HepG2 (cell line): ENCODE data around the gene TBC1D14. TPM values are rescaled to one million over a fixed set of nuclear protein-coding genes. Genes with fewer than 3 reads are reported as not detected.

Experiments used
- MAF1 ChIP-seq: sonication (generic); formaldehyde crosslinking; IDR thresholded peaks from 2 replicates; pipeline ENCODE4 v1.5.0; 2020; ENCODE audit warnings: missing genetic modification reagents, borderline replicate concordance
- MBNL3 ChIP-seq: fragments of 250-450 bp; sonication (Bioruptor Pico); conservative IDR thresholded peaks from 2 replicates; pipeline ENCODE4 v1.8.0; 2022; ENCODE audit warnings: mild to moderate bottlenecking, inconsistent platforms
- NR1H2 ChIP-seq: sonication (generic); formaldehyde crosslinking; IDR thresholded peaks from 2 replicates; pipeline ENCODE4 v1.8.1; 2022; ENCODE audit warnings: low read depth, missing genetic modification reagents, borderline replicate concordance
- SIX1 ChIP-seq: sonication (generic); formaldehyde crosslinking; IDR thresholded peaks from 2 replicates; pipeline ENCODE4 v1.4.0; 2020; ENCODE audit warnings: missing genetic modification reagents, borderline replicate concordance
- SMAD9 ChIP-seq: sonication (generic); formaldehyde crosslinking; IDR thresholded peaks from 2 replicates; pipeline ENCODE4 v1.5.1; 2020; ENCODE audit warnings: mild to moderate bottlenecking, missing genetic modification reagents
- ZNF510 ChIP-seq: sonication (generic); formaldehyde crosslinking; IDR thresholded peaks from 2 replicates; pipeline ENCODE4 v1.4.0; 2020; ENCODE audit warnings: low read depth, mild to moderate bottlenecking, missing genetic modification reagents
- ZNF703 ChIP-seq: sonication (generic); formaldehyde crosslinking; IDR thresholded peaks from 2 replicates; pipeline ENCODE4 v1.5.1; 2020; ENCODE audit warnings: missing genetic modification reagents, mild to moderate bottlenecking, moderate library complexity, borderline replicate concordance
- polyA plus RNA-seq, 8 experiments: library from polyadenylated mRNA; depleted of rRNA in 3 of 8; stranded (reverse) in 7 of 8; unstranded in 1 of 8; fragments of >200 nt; fragmentation: Illumina TruSeq in 4 of 8; extraction: Trizol in 4 of 8; gene quantifications; 2 replicates each; pipeline versions ENCODE4 v1.2.1 to v1.2.3, GENCODE V29; 2011 to 2016; ENCODE audit warnings: low read depth in 4 of 8, missing spikeins in 1 of 8, mixed read lengths in 1 of 8; ENCODE audit not compliant: insufficient read depth in 1 of 8
- total RNA-seq, 5 experiments: library from RNA; depleted of rRNA; stranded (reverse); fragments of >200 nt; fragmentation: Illumina TruSeq; extraction: Trizol; gene quantifications; 2 replicates each; pipeline ENCODE4 v1.2.3, GENCODE V29; 2016; ENCODE audit warnings: low read depth in 1 of 5
- TF ChIP-seq, protein P1 (sequence below): sonication (generic); formaldehyde crosslinking; IDR thresholded peaks from 2 replicates; pipeline ENCODE4 v1.5.1; 2020; ENCODE audit warnings: mild to moderate bottlenecking, missing genetic modification reagents, borderline replicate concordance
- TF ChIP-seq, protein P2 (sequence below): sonication (generic); formaldehyde crosslinking; IDR thresholded peaks from 2 replicates; pipeline ENCODE4 v1.4.0; 2020; ENCODE audit warnings: low read depth, mild to moderate bottlenecking, missing genetic modification reagents
- TF ChIP-seq, protein P3 (sequence below): IDR thresholded peaks from 2 replicates; pipeline ENCODE4 v1.6.1; 2016; ENCODE audit warnings: low read depth, control low read depth
- TF ChIP-seq, protein P4 (sequence below): sonication (generic); formaldehyde crosslinking; IDR thresholded peaks from 2 replicates; pipeline ENCODE4 v1.5.1; 2020; ENCODE audit warnings: mild to moderate bottlenecking, missing genetic modification reagents, moderate library complexity
- TF ChIP-seq, protein P5 (sequence below): sonication (generic); formaldehyde crosslinking; IDR thresholded peaks from 2 replicates; pipeline ENCODE4 v1.4.0; 2020; ENCODE audit warnings: missing genetic modification reagents

TBC1D14 gene
- total and polyA plus RNA-seq, 2 of the 13 experiments (the other 11 are each of a cell fraction or from before 2014, with no cell fraction given) = 29.5 to 46.5 TPM

DNA sequence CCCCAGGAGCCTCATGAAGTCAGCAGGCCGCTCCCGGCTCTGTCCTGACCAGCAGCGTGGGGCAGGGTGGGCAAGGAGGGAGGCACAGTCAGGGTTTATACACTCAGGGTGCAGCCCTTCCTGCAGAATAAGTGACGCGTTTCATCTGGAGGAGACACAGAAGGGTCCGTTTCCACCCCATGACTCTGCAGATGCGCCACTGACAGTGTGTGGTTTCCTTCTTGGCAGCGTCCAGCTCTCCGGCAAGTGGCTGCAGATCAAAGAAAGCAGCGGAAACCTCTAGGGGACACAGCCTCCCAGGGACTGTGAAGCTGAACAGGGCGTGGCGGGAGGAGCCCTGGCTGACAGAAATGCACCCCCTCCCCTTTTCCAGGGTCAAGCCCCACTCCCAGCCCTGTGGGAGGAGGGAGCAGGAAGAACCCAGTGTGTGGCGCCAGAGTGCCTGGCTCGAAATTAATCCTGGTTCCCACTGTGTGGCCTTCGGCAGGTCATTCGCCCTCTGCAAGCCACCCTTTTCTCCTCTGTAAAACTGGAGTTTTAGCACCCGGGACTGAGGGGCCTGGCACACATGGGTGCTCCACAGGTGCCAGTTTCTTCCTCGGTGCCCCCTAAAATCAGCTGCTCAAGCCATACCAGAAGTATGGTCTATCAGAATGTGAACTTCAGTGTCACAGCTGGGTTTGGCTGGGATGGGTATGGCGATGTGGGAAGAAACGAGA is 17.3 kb upstream of the TBC1D14 start (continued):
- TF ChIP-seq, protein P1, sequence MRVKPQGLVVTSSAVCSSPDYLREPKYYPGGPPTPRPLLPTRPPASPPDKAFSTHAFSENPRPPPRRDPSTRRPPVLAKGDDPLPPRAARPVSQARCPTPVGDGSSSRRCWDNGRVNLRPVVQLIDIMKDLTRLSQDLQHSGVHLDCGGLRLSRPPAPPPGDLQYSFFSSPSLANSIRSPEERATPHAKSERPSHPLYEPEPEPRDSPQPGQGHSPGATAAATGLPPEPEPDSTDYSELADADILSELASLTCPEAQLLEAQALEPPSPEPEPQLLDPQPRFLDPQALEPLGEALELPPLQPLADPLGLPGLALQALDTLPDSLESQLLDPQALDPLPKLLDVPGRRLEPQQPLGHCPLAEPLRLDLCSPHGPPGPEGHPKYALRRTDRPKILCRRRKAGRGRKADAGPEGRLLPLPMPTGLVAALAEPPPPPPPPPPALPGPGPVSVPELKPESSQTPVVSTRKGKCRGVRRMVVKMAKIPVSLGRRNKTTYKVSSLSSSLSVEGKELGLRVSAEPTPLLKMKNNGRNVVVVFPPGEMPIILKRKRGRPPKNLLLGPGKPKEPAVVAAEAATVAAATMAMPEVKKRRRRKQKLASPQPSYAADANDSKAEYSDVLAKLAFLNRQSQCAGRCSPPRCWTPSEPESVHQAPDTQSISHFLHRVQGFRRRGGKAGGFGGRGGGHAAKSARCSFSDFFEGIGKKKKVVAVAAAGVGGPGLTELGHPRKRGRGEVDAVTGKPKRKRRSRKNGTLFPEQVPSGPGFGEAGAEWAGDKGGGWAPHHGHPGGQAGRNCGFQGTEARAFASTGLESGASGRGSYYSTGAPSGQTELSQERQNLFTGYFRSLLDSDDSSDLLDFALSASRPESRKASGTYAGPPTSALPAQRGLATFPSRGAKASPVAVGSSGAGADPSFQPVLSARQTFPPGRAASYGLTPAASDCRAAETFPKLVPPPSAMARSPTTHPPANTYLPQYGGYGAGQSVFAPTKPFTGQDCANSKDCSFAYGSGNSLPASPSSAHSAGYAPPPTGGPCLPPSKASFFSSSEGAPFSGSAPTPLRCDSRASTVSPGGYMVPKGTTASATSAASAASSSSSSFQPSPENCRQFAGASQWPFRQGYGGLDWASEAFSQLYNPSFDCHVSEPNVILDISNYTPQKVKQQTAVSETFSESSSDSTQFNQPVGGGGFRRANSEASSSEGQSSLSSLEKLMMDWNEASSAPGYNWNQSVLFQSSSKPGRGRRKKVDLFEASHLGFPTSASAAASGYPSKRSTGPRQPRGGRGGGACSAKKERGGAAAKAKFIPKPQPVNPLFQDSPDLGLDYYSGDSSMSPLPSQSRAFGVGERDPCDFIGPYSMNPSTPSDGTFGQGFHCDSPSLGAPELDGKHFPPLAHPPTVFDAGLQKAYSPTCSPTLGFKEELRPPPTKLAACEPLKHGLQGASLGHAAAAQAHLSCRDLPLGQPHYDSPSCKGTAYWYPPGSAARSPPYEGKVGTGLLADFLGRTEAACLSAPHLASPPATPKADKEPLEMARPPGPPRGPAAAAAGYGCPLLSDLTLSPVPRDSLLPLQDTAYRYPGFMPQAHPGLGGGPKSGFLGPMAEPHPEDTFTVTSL (CRISPR knock-in tag) = no peak
- no peak for TF ChIP-seq ZNF703
- TF ChIP-seq, protein P2, sequence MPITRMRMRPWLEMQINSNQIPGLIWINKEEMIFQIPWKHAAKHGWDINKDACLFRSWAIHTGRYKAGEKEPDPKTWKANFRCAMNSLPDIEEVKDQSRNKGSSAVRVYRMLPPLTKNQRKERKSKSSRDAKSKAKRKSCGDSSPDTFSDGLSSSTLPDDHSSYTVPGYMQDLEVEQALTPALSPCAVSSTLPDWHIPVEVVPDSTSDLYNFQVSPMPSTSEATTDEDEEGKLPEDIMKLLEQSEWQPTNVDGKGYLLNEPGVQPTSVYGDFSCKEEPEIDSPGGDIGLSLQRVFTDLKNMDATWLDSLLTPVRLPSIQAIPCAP (CRISPR knock-in tag) = no peak
- TF ChIP-seq, protein P3, sequence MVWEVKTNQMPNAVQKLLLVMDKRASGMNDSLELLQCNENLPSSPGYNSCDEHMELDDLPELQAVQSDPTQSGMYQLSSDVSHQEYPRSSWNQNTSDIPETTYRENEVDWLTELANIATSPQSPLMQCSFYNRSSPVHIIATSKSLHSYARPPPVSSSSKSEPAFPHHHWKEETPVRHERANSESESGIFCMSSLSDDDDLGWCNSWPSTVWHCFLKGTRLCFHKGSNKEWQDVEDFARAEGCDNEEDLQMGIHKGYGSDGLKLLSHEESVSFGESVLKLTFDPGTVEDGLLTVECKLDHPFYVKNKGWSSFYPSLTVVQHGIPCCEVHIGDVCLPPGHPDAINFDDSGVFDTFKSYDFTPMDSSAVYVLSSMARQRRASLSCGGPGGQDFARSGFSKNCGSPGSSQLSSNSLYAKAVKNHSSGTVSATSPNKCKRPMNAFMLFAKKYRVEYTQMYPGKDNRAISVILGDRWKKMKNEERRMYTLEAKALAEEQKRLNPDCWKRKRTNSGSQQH (CRISPR knock-in tag) = no peak
- TF ChIP-seq SIX1 (CRISPR knock-in tag) = no peak
- TF ChIP-seq, protein P4, sequence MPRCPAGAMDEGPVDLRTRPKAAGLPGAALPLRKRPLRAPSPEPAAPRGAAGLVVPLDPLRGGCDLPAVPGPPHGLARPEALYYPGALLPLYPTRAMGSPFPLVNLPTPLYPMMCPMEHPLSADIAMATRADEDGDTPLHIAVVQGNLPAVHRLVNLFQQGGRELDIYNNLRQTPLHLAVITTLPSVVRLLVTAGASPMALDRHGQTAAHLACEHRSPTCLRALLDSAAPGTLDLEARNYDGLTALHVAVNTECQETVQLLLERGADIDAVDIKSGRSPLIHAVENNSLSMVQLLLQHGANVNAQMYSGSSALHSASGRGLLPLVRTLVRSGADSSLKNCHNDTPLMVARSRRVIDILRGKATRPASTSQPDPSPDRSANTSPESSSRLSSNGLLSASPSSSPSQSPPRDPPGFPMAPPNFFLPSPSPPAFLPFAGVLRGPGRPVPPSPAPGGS (CRISPR knock-in tag) = no peak
- no peak for TF ChIP-seq ZNF510 (CRISPR knock-in tag)
- TF ChIP-seq MBNL3 (CRISPR knock-in tag) = no peak
- no peak for TF ChIP-seq MAF1
- no peak for TF ChIP-seq NR1H2 (CRISPR knock-in tag)
- TF ChIP-seq, protein P5, sequence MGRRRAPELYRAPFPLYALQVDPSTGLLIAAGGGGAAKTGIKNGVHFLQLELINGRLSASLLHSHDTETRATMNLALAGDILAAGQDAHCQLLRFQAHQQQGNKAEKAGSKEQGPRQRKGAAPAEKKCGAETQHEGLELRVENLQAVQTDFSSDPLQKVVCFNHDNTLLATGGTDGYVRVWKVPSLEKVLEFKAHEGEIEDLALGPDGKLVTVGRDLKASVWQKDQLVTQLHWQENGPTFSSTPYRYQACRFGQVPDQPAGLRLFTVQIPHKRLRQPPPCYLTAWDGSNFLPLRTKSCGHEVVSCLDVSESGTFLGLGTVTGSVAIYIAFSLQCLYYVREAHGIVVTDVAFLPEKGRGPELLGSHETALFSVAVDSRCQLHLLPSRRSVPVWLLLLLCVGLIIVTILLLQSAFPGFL = no peak
- no peak for TF ChIP-seq SMAD9
